ENCODE measurements around the gene RGS10. TPM values are rescaled to one million over a fixed set of nuclear protein-coding genes. Genes with fewer than 3 reads are reported as not detected.

The RGS10 gene
- total and polyA plus RNA-seq, 10 of the 15 experiments (the other 5 are each of a cell fraction or from before 2014, with no cell fraction given), result 72.8 to 193 (median 127) TPM

GRCh38 chr10:119578355-119578754, 35.8 kb upstream of the RGS10 start:
- WGBS (ENCODE audit: insufficient coverage, insufficient replicate concordance, low lambda C conversion rate, missing lambda C conversion rate), result 98% methylated on average over 3 of the region's 3 CpGs
- Histone ChIP-seq H3K27me3 (replicated peaks in 1 of 2; ENCODE audit: control insufficient read depth in 2 of 2, insufficient read depth in 2 of 2, low read length in 1 of 2) (no peaks in the 10 kb centered on the region), H3K27ac (ENCODE audit: control insufficient read depth, insufficient read depth) (no peak overlapping the region), H3K9ac (ENCODE audit: control insufficient read depth, insufficient read depth, low read length) (no peak overlapping the region), H2AFZ (ENCODE audit: control insufficient read depth, low read depth, low read length) (no peak overlapping the region), H3K9me3 (replicated peaks; ENCODE audit: control insufficient read depth, insufficient read depth, low read length) (no peaks in the 10 kb centered on the region), H3K4me3 (no peak overlapping the region), H3K36me3 (ENCODE audit: control insufficient read depth in 2 of 2, insufficient read depth in 2 of 2, low read length in 1 of 2) (peaks cover 6 to 35% of the 10 kb centered on the region in 2 experiments), H3K79me2 (ENCODE audit: control insufficient read depth, insufficient read depth, low read length) (peaks cover 13% of the 10 kb centered on the region), H3K4me2 (ENCODE audit: control insufficient read depth, insufficient read depth) (no peak overlapping the region), H3K4me1 (ENCODE audit: control insufficient read depth, insufficient read depth, low read length) (no peaks in the 10 kb centered on the region), H4K20me1 (ENCODE audit: control insufficient read depth, insufficient read depth) (no peaks in the 10 kb centered on the region)
- intact Hi-C loops (cut with micrococcal nuclease; ENCODE audit: unreplicated experiment) (no loop called here), in situ Hi-C loops (cut with MboI) (no loop called here)
- ChIA-PET SMC1A (ENCODE audit: uncharacterized antibody, unreplicated experiment) (no interaction called here), CTCF (no interaction called here), RAD21 (ENCODE audit: unreplicated experiment) (no interaction called here), POLR2A (interaction anchor here (0.7 kb wide), 1 partner anchor 269 kb away, joined by 3 read pairs; no protein-coding TSS in a partner anchor)
- FAIRE-seq, result no peak
- no peak for DNase-seq (ENCODE audit: low read depth, low spot score)
- no TSS peak for BruUV-seq (replicated peaks)
- TF ChIP-seq TCF3 (IDR thresholded peaks at IDR 0.05; ENCODE audit: borderline replicate concordance, insufficient read depth, low read depth, low read length), result no peak
- no peak for TF ChIP-seq ATF2 (IDR thresholded peaks at IDR 0.05; ENCODE audit: low read length)
- TF ChIP-seq HDAC6 (IDR thresholded peaks at IDR 0.05; ENCODE audit: unreplicated experiment), result no peak
- no peak for TF ChIP-seq FOS (IDR thresholded peaks at IDR 0.05; ENCODE audit: borderline replicate concordance, extremely low read depth, insufficient read length)
- TF ChIP-seq TCF12 (IDR thresholded peaks at IDR 0.05; ENCODE audit: low read depth, low read length), result no peak
- TF ChIP-seq IKZF1 (conservative IDR thresholded peaks at IDR 0.05), result no peak
- no peak for TF ChIP-seq E2F8 (IDR thresholded peaks at IDR 0.05; ENCODE audit: low read depth, partially characterized antibody)
- no peak for TF ChIP-seq IKZF2 (IDR thresholded peaks at IDR 0.05)
- no peak for TF ChIP-seq CEBPZ (IDR thresholded peaks at IDR 0.05; ENCODE audit: low read depth, low read length)
- no peak for TF ChIP-seq ZNF622 (IDR thresholded peaks at IDR 0.05)
- TF ChIP-seq NR2F1 (conservative IDR thresholded peaks at IDR 0.05), result no peak
- TF ChIP-seq ESRRA (IDR thresholded peaks at IDR 0.05; ENCODE audit: low read length), result no peak
- no peak for TF ChIP-seq ZNF24 (IDR thresholded peaks at IDR 0.05)
- no peak for TF ChIP-seq HDAC2 (IDR thresholded peaks at IDR 0.05)
- TF ChIP-seq CHD4 (IDR thresholded peaks at IDR 0.05), result no peak
- no peak for TF ChIP-seq RAD51 (IDR thresholded peaks at IDR 0.05)
- no peak for TF ChIP-seq JUNB (IDR thresholded peaks at IDR 0.05)
- ATAC-seq, result no peak
